HepG2 (cell line): ENCODE results near the gene RASGRP2. TPM values are rescaled to one million over a fixed set of nuclear protein-coding genes. Genes with fewer than 3 reads are reported as not detected.

Experiments used
- ADNP ChIP-seq: sonication (generic); formaldehyde crosslinking; IDR thresholded peaks from 2 replicates; pipeline ENCODE4 v1.4.0; 2020; ENCODE audit warnings: missing genetic modification reagents
- FOSL1 ChIP-seq: sonication (generic); formaldehyde crosslinking; IDR thresholded peaks from 2 replicates; pipeline ENCODE4 v1.9.0; 2021; ENCODE audit warnings: missing genetic modification reagents, borderline replicate concordance
- GABPA ChIP-seq, 2 experiments: IDR thresholded peaks; 2 replicates each; pipeline ENCODE4 v1.6.1; 2011 to 2016; ENCODE audit warnings: low read depth in 2 of 2, low read length in 1 of 2, missing biosample characterization in 1 of 2, missing genetic modification characterization in 1 of 2
- MAFF ChIP-seq: IDR thresholded peaks from 2 replicates; pipeline ENCODE4 v1.6.1; 2011; ENCODE audit warnings: low read depth, low read length, improper control_type of control experiment
- MATR3 ChIP-seq: sonication (generic); formaldehyde crosslinking; IDR thresholded peaks from 2 replicates; pipeline ENCODE4 v1.4.0; 2020; ENCODE audit warnings: missing genetic modification reagents
- POLR2AphosphoS2 ChIP-seq: IDR thresholded peaks from 2 replicates; pipeline ENCODE4 v1.6.1; 2011; ENCODE audit warnings: low read depth, low read length, improper control_type of control experiment
- SMAD3 ChIP-seq: sonication (generic); formaldehyde crosslinking; IDR thresholded peaks from 2 replicates; pipeline ENCODE4 v1.4.0; 2020; ENCODE audit warnings: missing genetic modification reagents
- SNRNP70 ChIP-seq: fragments of 200-400 bp; formaldehyde crosslinking; IDR thresholded peaks from 2 replicates; pipeline ENCODE4 v1.6.1; 2017; ENCODE audit warnings: mild to moderate bottlenecking, low read depth, low read length, moderate library complexity
- YY1 ChIP-seq: IDR thresholded peaks from 2 replicates; pipeline ENCODE4 v1.6.1; 2011; ENCODE audit warnings: low read length, low read depth, moderate library complexity, mild to moderate bottlenecking; ENCODE audit not compliant: insufficient read depth, insufficient replicate concordance
- ZNF207 ChIP-seq: fragments of 450-650 bp; IDR thresholded peaks from 2 replicates; pipeline ENCODE4 v1.6.1; 2016; ENCODE audit warnings: antibody characterized with exemption, borderline replicate concordance
- ZNF331 ChIP-seq: sonication (generic); formaldehyde crosslinking; IDR thresholded peaks from 2 replicates; pipeline ENCODE4 v1.4.0; 2020; ENCODE audit warnings: missing genetic modification reagents
- ZNF629 ChIP-seq: sonication (generic); formaldehyde crosslinking; conservative IDR thresholded peaks from 2 replicates; pipeline ENCODE4 v1.5.0; 2020; ENCODE audit warnings: missing genetic modification reagents
- polyA plus RNA-seq, 8 experiments: library from polyadenylated mRNA; depleted of rRNA in 3 of 8; stranded (reverse) in 7 of 8; unstranded in 1 of 8; fragments of >200 nt; fragmentation: Illumina TruSeq in 4 of 8; extraction: Trizol in 4 of 8; gene quantifications; 2 replicates each; pipeline versions ENCODE4 v1.2.1 to v1.2.3, GENCODE V29; 2011 to 2016; ENCODE audit warnings: low read depth in 4 of 8, missing spikeins in 1 of 8, mixed read lengths in 1 of 8; ENCODE audit not compliant: insufficient read depth in 1 of 8
- total RNA-seq, 5 experiments: library from RNA; depleted of rRNA; stranded (reverse); fragments of >200 nt; fragmentation: Illumina TruSeq; extraction: Trizol; gene quantifications; 2 replicates each; pipeline ENCODE4 v1.2.3, GENCODE V29; 2016; ENCODE audit warnings: low read depth in 1 of 5
- TF ChIP-seq, protein P1 (sequence below): sonication (generic); formaldehyde crosslinking; IDR thresholded peaks from 2 replicates; pipeline ENCODE4 v1.5.1; 2020; ENCODE audit warnings: missing genetic modification reagents, mild to moderate bottlenecking, borderline replicate concordance
- TF ChIP-seq, protein P2 (sequence below): sonication (generic); formaldehyde crosslinking; IDR thresholded peaks from 2 replicates; pipeline ENCODE4 v1.4.0; 2020; ENCODE audit warnings: missing genetic modification reagents; ENCODE audit errors: not compliant biosample characterization
- TF ChIP-seq, protein P3 (sequence below): sonication (generic); formaldehyde crosslinking; IDR thresholded peaks from 2 replicates; pipeline ENCODE4 v1.5.0; 2020; ENCODE audit warnings: missing genetic modification reagents
- TF ChIP-seq, protein P4 (sequence below): sonication (generic); formaldehyde crosslinking; IDR thresholded peaks from 2 replicates; pipeline ENCODE4 v1.4.0; 2020; ENCODE audit warnings: missing genetic modification reagents
- TF ChIP-seq, protein P5 (sequence below): sonication (generic); formaldehyde crosslinking; IDR thresholded peaks from 2 replicates; pipeline ENCODE4 v1.5.0; 2020; ENCODE audit warnings: mild to moderate bottlenecking, missing genetic modification reagents, moderate library complexity

Gene RASGRP2
- total and polyA plus RNA-seq, 2 of the 13 experiments (the other 11 are each of a cell fraction or from before 2014, with no cell fraction given): 0.61 TPM; not detected in 1

DNA sequence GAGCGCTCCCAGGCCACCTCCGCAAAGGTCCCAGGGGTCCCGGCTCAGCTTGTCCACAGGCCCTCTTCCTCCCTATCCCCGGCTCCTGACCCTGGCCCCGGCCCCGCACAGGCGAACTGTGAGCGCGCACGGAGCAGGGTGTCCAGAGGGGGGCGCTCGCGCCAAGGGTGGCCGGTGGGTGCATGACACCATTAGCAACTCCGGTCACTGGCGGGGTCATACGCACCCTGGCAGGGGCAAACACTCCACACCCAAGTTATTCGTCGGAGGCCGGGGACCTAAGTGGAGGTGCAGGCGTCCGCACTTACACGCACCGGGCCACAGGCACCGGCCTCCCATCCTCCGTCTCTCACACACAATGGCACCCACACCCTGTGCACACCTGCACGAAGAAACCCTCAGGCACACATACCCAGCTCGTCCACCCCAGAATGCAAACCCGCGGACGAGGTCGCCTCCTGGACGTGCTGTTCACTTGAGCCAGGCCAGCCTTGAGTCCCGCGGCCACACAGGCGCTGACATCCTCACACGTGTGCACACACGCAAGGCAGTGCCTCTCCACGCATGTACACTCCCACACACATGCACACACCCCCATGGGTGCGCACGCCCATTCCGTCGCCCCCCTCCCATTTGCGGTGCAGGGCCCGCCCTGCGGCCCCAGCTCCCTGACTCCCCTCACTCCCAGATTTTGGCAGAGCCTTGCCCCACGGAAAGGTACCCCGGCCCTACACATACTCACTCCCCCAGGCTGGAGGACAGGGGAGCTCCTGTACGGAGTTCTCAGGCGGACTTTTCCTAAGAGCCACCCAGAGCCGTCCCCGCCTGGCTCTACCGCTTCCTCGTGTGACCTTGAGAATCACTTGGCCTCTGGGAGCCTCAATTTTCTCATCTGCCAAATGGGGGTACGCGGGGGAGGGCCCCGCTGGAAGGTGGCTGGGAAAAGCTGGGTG, at the start of gene RASGRP2 (continued):
- TF ChIP-seq MATR3 (CRISPR knock-in tag): no peak
- TF ChIP-seq POLR2AphosphoS2: no peak
- TF ChIP-seq, protein P1, sequence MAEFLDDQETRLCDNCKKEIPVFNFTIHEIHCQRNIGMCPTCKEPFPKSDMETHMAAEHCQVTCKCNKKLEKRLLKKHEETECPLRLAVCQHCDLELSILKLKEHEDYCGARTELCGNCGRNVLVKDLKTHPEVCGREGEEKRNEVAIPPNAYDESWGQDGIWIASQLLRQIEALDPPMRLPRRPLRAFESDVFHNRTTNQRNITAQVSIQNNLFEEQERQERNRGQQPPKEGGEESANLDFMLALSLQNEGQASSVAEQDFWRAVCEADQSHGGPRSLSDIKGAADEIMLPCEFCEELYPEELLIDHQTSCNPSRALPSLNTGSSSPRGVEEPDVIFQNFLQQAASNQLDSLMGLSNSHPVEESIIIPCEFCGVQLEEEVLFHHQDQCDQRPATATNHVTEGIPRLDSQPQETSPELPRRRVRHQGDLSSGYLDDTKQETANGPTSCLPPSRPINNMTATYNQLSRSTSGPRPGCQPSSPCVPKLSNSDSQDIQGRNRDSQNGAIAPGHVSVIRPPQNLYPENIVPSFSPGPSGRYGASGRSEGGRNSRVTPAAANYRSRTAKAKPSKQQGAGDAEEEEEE (CRISPR knock-in tag): no peak
- no peak for TF ChIP-seq ZNF331 (CRISPR knock-in tag)
- TF ChIP-seq SMAD3 (CRISPR knock-in tag): no peak
- peak; percentile 92 for TF ChIP-seq ZNF629 (CRISPR knock-in tag)
- TF ChIP-seq FOSL1 (CRISPR knock-in tag): no peak
- no peak for TF ChIP-seq SNRNP70
- TF ChIP-seq, protein P2, sequence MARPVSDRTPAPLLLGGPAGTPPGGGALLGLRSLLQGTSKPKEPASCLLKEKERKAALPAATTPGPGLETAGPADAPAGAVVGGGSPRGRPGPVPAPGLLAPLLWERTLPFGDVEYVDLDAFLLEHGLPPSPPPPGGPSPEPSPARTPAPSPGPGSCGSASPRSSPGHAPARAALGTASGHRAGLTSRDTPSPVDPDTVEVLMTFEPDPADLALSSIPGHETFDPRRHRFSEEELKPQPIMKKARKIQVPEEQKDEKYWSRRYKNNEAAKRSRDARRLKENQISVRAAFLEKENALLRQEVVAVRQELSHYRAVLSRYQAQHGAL (CRISPR knock-in tag): no peak
- TF ChIP-seq, protein P3, sequence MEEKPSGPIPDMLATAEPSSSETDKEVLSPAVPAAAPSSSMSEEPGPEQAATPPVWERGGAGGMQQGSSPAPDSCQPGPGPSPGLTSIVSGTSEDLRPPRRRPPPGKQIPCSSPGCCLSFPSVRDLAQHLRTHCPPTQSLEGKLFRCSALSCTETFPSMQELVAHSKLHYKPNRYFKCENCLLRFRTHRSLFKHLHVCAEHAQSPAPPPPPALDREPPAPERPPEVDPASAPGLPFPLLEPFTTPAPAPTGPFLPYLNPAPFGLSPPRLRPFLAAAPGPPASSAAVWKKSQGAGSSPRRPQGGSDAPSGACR (CRISPR knock-in tag): no peak
- TF ChIP-seq MAFF: no peak
- peak; percentile 65; the same call in 1 of the 2 replicates for TF ChIP-seq ADNP
- TF ChIP-seq, protein P4, sequence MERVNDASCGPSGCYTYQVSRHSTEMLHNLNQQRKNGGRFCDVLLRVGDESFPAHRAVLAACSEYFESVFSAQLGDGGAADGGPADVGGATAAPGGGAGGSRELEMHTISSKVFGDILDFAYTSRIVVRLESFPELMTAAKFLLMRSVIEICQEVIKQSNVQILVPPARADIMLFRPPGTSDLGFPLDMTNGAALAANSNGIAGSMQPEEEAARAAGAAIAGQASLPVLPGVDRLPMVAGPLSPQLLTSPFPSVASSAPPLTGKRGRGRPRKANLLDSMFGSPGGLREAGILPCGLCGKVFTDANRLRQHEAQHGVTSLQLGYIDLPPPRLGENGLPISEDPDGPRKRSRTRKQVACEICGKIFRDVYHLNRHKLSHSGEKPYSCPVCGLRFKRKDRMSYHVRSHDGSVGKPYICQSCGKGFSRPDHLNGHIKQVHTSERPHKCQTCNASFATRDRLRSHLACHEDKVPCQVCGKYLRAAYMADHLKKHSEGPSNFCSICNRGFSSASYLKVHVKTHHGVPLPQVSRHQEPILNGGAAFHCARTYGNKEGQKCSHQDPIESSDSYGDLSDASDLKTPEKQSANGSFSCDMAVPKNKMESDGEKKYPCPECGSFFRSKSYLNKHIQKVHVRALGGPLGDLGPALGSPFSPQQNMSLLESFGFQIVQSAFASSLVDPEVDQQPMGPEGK (CRISPR knock-in tag): peak; percentile 3; the same call in 1 of the 2 replicates
- TF ChIP-seq, protein P5, sequence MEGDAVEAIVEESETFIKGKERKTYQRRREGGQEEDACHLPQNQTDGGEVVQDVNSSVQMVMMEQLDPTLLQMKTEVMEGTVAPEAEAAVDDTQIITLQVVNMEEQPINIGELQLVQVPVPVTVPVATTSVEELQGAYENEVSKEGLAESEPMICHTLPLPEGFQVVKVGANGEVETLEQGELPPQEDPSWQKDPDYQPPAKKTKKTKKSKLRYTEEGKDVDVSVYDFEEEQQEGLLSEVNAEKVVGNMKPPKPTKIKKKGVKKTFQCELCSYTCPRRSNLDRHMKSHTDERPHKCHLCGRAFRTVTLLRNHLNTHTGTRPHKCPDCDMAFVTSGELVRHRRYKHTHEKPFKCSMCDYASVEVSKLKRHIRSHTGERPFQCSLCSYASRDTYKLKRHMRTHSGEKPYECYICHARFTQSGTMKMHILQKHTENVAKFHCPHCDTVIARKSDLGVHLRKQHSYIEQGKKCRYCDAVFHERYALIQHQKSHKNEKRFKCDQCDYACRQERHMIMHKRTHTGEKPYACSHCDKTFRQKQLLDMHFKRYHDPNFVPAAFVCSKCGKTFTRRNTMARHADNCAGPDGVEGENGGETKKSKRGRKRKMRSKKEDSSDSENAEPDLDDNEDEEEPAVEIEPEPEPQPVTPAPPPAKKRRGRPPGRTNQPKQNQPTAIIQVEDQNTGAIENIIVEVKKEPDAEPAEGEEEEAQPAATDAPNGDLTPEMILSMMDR (CRISPR knock-in tag): peak; percentile 78
- peak; percentile 12 for TF ChIP-seq YY1
- TF ChIP-seq ZNF207: no peak
- TF ChIP-seq GABPA (IDR thresholded peaks at IDR 0.05; ENCODE audit: low read depth, low read length): no peak
- no peak for TF ChIP-seq GABPA (CRISPR knock-in tag; IDR thresholded peaks at IDR 0.05; ENCODE audit: low read depth)
